Activated gamma-delta T cell treated with Interleukin-2 at 50 U/mL for 16 hours (primary cell): ENCODE measurements around the gene DRICH1.
A peak's percentile ranks its signal among the peaks of the same experiment; 100 is the strongest.
"Not testable (repeated sequence)": the region's sequence is repeated elsewhere in the genome, so short reads cannot be mapped to it uniquely, and the experiment has no call there.

Experiments used
- DNase-seq: peaks from one replicate; pipeline ENCODE4 v3.0.0-alpha.2; 2020

DRICH1 gene

DNA sequence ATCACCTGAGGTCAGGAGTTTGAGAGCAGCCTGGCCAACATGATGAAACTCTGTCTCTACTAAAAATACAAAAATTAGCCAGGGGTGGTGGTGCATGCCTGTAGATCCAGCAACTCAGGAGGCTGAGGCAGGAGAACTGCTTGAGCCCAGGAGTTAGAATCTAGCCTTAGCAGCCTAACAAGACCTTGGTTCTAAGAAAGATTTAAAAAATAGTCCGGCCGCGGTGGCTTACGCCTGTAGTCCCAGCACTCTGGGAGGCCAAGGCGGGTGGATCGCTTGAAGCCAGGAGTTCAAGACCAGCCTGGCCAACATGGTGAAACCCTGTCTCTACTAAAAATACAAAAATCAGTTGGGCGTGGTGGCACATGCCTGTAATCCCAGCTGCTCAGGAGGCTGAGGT is 14.4 kb upstream of the DRICH1 start:
- DNase-seq = not testable (repeated sequence)

DNA sequence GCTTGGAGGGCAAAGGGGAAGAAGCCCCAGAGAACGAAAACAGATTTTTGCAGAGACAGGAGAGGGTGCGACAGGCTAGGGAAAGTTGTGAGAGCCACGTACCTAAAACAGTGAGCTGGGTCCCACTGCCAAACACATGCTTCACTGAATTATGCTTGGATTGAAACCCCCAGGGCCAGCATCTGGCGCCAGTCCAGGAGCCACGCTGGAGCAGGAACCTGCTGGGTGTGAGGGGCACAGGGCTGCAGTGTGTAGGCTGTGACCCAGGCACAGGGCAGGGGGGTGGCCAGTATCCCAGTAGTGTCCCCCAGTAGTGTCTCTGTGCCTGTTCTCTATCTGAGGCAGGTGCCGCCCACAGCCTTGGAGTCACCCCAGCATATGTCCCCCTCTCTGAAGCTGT is 8.1 kb upstream of the DRICH1 start:
- DNase-seq = not testable (repeated sequence)

DNA sequence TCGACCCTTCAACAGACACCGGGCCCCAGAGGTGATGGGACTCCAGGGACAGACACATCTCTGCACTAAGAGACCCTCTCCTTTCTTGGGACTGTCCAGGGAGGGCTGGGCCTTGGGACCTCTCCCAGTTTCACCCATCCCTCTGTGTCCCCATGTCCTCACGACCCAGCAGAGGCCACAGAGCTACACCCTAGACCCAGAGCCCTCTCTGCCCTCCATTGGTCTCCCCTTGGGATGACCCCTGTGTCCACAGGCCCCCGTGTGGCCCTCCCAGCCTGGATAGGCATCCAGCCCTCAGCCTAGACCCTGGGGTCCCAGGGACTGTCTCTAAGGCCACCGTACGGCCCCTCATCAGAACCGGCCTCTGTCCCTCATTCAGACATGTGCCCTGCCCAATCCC is 7.5 kb upstream of the DRICH1 start:
- DNase-seq = no peak

DNA sequence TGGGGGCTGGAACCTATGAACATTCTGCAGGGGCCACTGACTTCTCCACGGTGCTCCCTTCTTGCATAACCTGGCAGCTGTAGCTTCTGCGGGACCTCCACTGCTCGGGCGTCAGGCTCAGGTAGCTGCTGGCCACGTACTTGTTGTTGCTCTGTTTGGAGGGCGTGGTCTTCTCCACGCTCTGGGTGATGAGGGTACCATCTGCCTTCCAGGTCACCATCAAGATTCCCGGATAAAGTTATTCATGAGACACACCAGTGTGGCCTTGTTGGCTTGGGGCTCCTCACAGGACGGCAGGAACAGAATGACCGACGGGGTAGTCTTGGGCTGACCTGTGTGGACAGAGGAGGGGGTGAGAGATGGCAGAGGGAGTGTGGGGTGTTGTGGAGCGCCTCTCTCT is 6.5 kb upstream of the DRICH1 start:
- no peak for DNase-seq

DNA sequence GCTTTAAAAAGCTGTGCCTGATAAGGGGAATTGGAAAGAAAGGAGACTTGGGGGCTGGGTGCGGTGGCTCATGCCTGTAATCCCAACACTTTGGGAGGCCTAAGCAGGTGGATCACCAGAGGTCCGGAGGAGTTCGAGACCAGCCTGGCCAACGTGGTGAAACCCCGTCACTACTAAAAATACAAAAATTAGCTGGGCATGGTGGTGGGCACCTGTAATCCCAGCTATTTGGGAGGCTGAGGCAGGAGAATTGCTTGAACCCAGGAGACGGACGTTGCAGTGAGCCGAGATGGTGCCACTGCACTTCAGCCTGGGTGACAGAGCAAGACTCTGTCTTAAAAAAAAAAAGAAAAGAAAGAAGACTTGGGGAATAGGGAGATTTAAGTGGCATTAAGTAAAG is 3.2 kb upstream of the DRICH1 start:
- DNase-seq = not testable (repeated sequence)

DNA sequence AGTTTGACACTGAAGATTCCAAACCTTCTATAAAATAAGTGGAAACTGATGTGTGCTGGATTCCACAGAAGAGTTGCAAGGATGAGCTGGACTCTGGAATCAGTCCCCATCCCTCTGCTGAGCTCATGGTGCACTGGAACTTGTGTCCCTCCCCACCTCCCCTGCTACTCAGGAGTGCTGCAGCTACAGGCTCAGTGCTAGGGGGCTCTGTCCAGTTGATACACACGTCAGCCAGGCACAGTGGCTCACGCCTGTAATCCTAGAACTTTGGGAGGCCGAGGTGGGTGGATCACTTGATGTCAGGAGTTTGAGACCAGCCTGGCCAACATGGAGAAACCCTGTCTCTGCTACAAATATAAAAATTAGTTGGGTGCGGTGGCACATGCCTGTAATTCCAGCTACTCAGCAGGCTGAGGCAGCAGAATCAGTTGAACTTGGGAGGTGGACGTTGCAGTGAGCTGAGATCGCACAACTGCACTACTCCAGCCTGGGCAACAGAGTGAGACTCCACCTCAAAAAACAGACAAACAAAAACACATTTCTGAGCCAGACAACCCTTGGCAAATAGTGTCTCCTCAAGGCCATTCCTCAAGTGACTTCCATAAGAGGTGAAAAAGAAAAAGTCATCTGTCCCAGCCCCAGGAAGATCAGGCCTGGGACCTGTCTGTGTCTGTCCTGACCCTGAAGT is 3.9 kb downstream of the DRICH1 start:
- not testable (repeated sequence) for DNase-seq

DNA sequence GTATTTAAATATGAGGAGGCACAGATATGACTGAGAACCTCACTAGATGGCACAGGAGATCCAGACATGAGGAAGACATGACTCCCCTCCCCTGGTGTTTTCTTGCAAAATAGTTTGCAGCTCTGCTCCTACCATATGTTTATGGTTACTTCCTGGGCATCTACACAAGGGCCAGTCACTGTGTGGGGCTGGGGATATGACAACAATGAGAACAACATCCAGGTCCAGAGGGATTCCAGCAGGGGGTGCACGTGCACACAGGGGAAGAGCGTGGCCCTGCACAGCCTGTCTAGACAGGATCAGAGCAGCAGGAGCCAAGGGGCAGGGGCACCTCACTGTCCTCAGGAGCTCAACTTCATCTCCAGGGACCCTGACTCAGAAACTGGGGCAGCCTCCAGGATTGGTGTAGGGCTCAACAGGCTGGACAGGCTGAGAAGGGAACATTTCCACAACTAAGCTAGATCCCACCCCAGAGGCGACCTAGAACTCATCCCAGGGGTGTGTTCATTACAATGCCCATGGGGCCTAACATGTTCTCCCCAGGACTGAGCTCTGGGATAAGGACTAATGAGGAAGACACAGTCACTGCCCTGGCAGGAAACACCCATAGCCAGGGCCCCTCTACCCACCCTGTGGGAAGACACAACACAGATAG is 4.6 kb downstream of the DRICH1 start:
- DNase-seq = peak; percentile 49

DNA sequence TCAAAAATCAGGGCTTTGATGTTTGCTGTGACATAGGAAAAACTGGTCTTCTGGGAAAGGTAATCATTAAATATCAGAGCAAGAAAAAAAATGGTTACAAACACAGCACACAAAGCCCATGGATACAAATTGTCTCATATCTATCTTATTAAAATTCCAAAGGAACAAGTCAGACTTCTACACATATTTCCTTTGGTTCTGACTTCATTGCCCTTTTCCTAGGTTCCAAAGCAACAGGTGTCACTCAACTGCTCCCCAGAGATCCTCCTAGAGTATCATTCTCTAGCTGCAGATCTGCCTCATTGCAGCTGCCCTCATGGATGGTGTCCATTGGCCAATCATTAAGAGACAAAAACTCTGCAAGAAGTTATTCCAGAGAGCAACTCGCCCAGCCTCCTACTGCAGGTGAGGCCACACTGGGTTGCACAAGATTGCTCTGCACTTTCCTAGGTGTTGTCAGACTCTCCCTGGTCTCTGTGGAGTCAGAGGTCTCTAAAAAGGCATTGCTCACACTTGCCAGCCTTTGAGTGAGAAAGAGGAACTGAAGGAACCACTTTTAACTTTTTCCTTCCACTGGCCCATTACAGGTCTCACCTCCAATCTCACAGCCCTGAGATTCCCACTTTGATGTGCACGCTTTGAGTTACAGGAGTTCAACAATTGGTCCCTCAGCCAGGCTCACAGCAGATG is 5.7 kb downstream of the DRICH1 start:
- no peak for DNase-seq

DNA sequence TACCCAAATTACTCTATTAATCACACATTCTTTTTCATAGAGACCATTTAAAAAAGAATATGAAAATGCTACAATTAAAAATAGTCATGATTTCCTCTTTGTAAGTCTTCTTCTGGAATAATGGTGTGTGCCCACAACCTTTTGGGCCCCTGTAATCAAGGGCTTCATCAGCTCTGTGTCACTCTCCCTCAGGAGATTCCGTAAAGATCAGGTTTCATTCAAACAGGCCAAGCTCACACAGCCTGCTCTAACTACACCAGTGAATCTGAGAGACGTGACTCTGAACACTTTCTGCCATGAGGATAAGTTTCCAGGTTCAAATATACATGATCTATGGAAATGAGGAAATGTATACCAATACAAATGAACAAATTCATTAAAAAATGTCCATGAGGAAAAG is 9.5 kb downstream of the DRICH1 start:
- DNase-seq = no peak

DNA sequence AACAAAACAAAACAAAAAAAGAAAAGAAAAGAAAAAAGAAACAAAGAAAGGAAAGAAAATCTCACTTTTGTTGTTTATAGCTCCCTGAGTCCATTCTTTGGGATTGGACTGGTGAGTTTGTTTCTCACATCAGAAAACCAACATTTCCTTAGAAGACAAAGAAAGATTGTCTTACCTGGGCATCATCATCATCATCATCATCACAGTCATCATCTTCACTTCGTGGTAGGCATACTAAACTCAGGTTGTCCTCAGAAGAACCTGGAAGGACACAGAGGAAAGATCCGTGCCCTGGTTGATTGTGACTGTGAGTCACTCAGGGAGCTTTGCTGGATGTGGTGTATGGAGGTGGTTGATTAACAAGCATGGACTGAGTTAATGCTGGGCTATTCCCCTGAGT is 10.2 kb downstream of the DRICH1 start:
- not testable (repeated sequence) for DNase-seq

DNA sequence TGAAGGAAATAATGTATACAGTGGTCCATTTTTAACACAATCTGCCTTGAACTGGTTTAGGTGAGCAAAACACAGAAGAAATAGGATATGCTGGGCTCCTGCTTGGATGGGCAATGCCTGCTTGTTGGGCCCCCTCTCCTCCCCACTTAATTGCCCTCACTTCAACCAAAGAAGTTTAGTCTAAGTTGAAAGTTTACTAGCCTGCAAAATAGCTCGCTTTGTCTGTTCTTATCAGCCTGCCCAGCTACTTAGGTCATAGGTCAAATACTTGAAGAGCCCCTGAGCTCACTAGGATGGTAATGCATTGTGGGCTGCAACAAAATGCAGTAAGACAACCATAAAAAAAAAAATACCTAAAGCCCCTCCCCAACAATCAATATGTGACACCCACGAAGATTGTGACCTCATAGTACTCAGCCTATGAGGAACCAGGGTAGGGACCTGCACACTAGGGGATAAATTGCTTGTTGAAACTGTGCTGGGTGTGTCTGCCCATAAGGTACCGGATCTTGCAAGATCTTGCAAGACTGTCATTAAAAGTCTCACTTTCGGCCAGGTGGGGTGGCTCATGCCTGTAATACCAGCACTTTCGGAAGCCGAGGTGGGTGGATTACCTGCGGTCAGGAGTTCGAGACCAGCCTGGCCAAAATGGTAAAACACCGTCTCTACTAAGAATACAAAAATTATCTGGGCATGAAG is 10.9 kb downstream of the DRICH1 start:
- DNase-seq = no peak

DNA sequence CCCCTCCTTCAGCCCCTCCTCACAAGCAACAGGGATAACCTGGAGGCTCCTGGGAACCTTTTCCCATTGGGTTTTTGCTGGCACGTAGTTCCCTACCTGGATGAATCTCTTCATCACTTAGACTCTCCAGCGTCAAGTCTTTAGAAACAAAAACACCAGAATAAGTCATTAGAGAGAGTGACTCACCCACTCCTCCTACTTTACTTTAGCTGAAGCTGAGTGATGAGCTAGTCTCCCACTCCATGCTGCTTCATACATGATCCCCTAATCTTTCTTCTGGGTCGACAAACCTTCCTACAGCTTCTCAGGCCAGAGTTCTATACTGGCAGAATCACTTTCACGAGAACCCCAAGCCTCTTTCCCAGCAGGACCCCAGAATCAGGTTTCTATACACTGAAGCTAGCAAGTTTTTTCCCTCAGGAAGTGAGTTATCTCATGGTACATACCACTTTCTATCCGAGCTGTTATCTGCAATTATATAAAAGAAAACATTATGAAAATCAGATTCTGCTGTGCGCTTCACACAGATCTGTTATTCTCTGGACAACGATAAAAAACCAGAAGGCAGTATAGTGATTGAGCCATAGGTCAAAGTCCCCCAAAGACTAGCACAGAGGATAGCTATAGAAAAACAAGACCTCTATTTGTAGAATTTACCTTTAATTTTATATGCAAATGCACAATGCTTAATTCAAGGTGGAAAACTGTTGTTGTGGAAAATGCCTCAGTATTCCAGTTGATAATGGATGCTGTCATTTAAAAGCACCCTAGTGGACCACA is 18.7 kb downstream of the DRICH1 start:
- DNase-seq = no peak

DNA sequence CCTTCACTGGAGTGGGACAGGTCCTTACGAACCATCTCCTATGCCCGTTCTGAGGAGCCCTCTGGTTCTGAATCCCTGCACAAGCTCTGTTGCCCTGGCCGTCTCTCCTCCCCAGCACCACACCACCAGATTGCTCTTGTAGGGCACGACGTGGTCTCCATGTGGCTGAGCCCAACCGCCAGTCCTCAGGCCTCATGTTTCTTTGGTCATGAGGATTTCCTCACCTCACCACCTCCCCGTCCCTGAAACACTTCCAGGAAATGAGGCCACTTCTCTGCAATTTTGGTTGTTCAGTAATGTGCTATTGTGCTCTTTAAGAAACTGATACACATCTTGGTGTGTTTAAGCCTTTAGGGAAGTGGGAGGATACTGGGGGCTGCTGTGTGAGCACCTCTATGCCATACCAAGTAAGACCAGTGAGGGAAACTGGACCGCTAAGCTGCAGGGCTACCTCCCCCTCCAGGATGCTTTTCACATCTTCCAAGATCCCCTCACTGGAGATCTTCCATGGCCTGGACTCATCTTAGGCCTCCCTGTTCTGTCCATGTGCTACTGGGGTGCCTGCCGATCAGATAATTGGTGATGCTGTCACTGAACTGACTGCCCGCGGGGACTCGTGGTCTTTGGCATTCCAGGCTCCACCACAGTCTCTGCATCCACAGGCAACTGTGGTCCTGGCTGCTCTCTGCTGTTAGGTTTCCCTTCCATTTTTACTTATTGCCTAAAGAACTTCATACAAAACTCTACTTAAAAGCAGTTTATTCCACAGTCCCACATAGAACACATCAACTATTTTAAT is 21.9 kb downstream of the DRICH1 start:
- no peak for DNase-seq

DNA sequence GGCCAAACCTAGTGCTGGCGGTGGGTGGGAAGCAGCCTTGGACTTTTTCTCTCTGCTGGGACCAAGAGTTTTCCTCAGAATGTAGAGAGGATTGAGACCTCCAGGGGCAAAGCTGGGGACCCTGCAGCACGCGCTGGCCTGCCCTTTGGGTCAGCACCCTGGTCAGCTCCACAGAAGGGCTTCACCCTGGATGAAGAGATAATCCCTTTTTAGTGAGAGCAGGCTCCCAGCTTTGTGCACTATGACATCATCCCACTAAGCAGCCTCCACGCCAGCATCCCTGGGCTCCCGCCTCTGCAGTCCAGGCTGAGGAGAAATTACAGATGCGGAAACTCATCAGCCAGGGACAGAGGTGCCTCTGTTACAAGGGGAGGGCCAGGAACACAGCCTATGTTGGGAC is 23.5 kb downstream of the DRICH1 start:
- DNase-seq = no peak

DNA sequence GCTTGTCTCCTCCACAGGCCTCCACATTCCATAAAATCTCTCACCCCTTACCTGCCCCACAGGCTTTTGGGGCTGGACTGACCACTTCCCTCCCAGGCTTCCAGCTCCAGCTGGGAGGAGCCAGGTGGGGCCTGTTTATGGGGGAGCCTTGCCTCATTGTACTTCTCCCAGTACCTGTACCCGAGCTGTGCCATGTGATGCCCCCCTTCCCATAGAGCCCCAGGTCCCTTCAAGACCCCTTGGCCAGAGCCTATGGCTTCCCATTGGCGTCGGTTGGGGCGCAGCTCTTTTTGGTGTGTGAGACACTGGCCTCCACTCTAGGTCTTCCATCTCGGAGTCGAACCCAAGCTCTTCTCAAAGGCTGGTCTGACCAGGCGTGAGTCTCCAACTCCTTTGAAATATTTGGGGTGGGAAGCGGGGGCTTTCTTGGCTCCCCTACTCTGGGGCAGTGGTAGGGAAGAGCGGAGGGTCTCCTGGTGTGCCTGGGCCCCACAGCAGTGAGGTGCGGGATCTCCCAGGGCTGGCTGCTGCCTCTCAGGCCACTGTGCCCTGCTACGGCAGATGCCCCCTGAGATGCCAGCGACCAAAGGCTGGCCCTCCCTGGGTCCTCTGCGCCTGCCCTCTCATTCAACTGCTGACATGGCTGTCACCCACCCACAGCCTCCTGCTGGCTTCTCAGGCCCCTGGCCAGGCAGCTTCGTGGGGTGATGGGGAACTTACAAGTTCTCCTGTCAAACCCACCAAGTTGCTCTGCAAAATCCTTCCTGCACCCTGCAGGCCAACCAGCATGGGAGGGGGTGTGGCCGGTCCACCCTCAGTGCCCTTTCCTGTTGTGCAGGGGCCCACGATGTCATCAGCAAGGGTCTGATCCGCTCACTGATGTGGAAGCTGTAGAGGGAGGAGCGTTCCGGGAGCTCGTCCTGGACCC is 25.7 kb downstream of the DRICH1 start:
- DNase-seq = no peak

DNA sequence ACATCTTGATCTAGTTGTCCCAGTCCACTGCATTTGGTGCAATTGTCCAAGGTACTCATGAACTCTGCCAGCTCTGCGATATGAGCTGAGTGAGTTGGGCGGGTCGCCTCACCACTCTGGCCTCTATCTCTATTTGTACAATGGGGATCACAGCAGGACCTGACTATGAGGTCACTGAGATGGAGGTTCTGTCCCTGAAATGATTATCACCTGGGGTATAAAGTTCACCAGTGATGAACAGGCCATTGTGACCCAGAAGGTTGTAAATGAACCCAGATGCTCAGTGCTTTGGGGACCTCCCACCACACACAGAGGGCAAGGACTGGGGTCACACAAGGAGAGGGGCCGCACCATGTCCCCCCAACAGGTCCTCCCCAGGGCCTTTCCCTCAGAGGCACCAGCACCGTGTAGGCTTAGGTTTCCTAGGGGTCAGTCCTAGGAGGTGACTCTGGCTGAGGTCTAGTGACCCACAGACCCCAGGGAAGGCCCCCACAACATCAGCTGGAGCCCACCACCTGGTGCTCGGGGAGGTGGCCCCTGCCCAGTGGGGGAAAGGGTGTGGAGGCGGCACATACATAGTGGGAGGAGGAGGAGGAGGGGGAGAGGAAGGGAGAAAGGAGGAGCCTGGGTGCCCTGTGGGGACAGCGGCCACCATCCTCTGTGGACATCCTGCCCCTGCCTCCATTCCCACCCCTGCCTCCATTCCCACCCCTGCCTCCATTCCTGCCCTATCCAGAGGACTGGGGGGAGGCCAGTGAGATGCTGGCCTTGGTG is 27.0 kb downstream of the DRICH1 start:
- DNase-seq = no peak

DNA sequence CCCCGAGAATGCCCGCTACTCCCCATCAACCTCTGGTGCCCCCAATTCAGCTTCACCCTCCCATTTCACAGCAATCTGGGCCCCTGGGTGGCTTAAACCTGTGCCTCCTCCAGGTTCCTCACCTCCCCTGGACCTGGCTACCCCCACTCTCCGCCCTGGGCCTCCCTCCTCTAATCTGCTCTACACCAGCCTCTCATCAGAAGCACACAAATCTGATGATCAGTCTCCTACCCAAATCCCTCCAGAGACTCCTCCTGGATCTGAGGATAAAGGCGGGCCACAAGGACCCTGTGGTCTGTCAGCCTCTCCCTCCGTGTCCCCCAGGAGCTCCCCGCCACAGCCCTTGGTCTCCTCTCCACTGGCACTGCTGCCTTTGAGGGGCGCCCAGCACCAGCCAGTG is 28.9 kb downstream of the DRICH1 start:
- DNase-seq = no peak

DNA sequence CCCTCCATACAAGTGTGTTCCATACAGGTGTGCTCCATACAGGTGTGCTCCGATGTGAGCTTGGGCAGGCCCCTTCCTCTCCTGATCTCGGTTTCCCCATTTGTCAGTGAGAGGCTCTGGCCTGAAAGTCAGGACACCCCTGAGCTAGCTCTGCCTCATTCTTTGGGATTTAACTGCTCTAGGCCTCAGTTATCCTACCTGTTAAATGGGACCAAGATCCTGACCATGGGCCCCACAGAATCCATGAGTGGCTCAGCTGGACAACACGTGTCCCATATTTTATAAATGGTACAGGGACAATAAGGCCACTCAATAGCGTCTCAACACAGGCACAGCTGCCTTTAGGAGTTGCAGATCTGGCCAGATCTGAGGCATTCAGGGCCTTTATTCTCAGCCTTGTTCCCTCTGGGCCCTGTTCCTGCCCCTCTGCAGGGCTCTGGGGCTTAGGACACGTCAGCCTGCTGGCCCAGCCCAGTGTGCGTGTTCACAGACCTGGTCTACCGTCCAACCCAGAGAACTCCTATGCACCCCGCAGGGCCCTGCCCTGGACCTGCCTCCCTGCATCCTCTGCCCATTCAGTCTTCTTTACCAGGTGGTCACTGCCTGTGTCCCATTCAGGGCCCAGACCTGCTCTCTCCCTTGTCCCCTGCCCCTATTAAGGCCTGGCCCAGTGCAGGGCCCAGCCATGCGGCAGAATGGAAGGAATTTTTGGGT is 33.2 kb downstream of the DRICH1 start:
- DNase-seq = no peak

DNA sequence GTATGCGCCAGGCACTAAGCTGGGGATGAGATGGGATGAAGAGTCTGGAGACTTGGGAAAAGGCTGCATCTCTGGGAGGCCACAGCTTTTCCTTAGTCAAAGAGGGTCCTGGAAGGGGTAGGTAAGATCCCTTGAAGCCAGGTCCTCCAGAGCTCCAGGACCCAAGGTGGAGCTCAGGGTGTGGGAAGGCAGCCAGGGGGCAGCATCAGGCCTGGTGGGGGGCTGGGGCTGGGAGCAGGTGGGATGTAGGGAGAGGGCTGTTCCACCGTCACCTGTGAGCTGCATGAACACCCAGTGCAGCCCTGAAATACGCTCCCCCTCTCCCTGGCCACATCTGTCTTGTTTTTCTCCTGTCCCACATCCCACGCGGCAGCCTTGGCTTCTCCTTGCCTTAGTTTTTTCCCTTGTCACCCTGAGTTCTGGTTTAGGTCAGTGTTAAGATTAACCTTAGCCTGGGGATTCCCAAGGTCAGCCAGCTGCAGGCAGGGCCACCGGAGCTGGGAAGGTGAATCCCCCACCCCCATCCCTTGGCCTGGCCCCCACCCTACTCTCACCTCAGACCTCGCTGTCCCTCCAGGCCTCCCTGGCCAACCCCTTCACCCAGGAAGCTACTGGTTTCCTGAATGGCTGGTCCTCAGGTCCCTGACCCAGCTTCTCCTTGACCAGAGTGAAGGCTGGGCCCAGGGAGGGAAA is 34.4 kb downstream of the DRICH1 start:
- DNase-seq = not testable (repeated sequence)
